ENCODE results near the gene VSX2.

DNA sequence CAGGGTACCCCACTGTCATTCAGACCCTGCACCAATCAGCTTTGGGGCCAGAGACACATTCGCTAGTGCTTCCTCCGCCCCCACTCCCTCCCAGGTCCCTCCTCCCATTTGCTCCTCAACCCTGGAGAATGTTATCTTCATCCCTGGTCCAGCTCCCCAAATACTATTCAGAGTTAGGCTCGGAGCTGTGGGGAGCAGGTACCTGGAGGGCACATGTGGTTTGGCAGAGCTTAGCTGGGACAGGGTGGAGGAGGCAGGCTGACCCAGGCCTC lies 19.5 kb downstream of the VSX2 start:
- TF ChIP-seq, protein P1, sequence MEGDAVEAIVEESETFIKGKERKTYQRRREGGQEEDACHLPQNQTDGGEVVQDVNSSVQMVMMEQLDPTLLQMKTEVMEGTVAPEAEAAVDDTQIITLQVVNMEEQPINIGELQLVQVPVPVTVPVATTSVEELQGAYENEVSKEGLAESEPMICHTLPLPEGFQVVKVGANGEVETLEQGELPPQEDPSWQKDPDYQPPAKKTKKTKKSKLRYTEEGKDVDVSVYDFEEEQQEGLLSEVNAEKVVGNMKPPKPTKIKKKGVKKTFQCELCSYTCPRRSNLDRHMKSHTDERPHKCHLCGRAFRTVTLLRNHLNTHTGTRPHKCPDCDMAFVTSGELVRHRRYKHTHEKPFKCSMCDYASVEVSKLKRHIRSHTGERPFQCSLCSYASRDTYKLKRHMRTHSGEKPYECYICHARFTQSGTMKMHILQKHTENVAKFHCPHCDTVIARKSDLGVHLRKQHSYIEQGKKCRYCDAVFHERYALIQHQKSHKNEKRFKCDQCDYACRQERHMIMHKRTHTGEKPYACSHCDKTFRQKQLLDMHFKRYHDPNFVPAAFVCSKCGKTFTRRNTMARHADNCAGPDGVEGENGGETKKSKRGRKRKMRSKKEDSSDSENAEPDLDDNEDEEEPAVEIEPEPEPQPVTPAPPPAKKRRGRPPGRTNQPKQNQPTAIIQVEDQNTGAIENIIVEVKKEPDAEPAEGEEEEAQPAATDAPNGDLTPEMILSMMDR (IDR thresholded peaks at IDR 0.05) = no peak
- TF ChIP-seq POLR2A (IDR thresholded peaks at IDR 0.05) = no peak
